Measurements from ENCODE around the gene CAMKMT. TPM values are rescaled to one million over a fixed set of nuclear protein-coding genes. Genes with fewer than 3 reads are reported as not detected.

The CAMKMT gene
- total RNA-seq, 1 donor from 2014 or later: 9.0 TPM

- DNase-seq (ENCODE audit: low read depth) (no peak), FAIRE-seq (no peak)
- no peak for TF ChIP-seq CTCF (IDR thresholded peaks at IDR 0.05; ENCODE audit: insufficient read depth, low read length, severe bottlenecking)
- Histone ChIP-seq H3K36me3 (ENCODE audit: control insufficient read depth, insufficient read depth, low read length) (no peaks in the 10 kb centered on the region), H3K4me3 (ENCODE audit: low read depth, low read length) (no peak overlapping the region), H3K27me3 (ENCODE audit: control insufficient read depth, insufficient read depth, low read length) (no peaks in the 10 kb centered on the region)
Observed at GRCh38 chr2:44817256-44817655, 455.5 kb downstream of the CAMKMT start.

GRCh38 chr2:44817673-44818335 is 456.1 kb downstream of the CAMKMT start:
- H3K36me3 ChIP-seq (ENCODE audit: control insufficient read depth, insufficient read depth, low read length): no peaks in the 10 kb centered on the region
- FAIRE-seq (no peak), DNase-seq (ENCODE audit: low read depth) (no peak)
- no peaks in the 10 kb centered on the region for H3K27me3 ChIP-seq (ENCODE audit: control insufficient read depth, insufficient read depth, low read length)
- no peak for TF ChIP-seq CTCF (IDR thresholded peaks at IDR 0.05; ENCODE audit: insufficient read depth, low read length, severe bottlenecking)
- H3K4me3 ChIP-seq (ENCODE audit: low read depth, low read length): no peak overlapping the region

GRCh38 chr2:44819061-44819460 is 457.3 kb downstream of the CAMKMT start:
- no peak for DNase-seq (ENCODE audit: low read depth)
- H3K4me3 ChIP-seq (ENCODE audit: low read depth, low read length): no peak overlapping the region
- no peak for TF ChIP-seq CTCF (IDR thresholded peaks at IDR 0.05; ENCODE audit: insufficient read depth, low read length, severe bottlenecking)
- no peak for FAIRE-seq
- H3K36me3 ChIP-seq (ENCODE audit: control insufficient read depth, insufficient read depth, low read length): no peaks in the 10 kb centered on the region
- no peaks in the 10 kb centered on the region for H3K27me3 ChIP-seq (ENCODE audit: control insufficient read depth, insufficient read depth, low read length)

- TF ChIP-seq CTCF (IDR thresholded peaks at IDR 0.05; ENCODE audit: insufficient read depth, low read length, severe bottlenecking): no peak
- no peaks in the 10 kb centered on the region for H3K27me3 ChIP-seq (ENCODE audit: control insufficient read depth, insufficient read depth, low read length)
- no peak for FAIRE-seq
Observed at GRCh38 chr2:44821500-44821899, 459.8 kb downstream of the CAMKMT start.

GRCh38 chr2:44822174-44822573 is 460.4 kb downstream of the CAMKMT start:
- Histone ChIP-seq H3K4me3 (ENCODE audit: low read depth, low read length) (no peak overlapping the region), H3K36me3 (ENCODE audit: control insufficient read depth, insufficient read depth, low read length) (no peaks in the 10 kb centered on the region), H3K27me3 (ENCODE audit: control insufficient read depth, insufficient read depth, low read length) (no peaks in the 10 kb centered on the region)
- no peak for TF ChIP-seq CTCF (IDR thresholded peaks at IDR 0.05; ENCODE audit: insufficient read depth, low read length, severe bottlenecking)
- FAIRE-seq (no peak), DNase-seq (ENCODE audit: low read depth) (no peak)

More at GRCh38 chr2:44821500-44821899, 459.8 kb downstream of the CAMKMT start:
- Histone ChIP-seq H3K4me3 (ENCODE audit: low read depth, low read length) (no peak overlapping the region), H3K36me3 (ENCODE audit: control insufficient read depth, insufficient read depth, low read length) (no peaks in the 10 kb centered on the region)
- no peak for DNase-seq (ENCODE audit: low read depth)

Other genes starting within 250 kb of the CAMKMT start
- 35.3 and 44.4 TPM in 2 replicates for gene PPM1B, start 193.1 kb upstream of the CAMKMT start, total RNA-seq
- gene SLC3A1, start 86.5 kb upstream of the CAMKMT start, total RNA-seq: not detected in 2 replicates
- gene PREPL, start 453 bp upstream of the CAMKMT start, total RNA-seq: 23.7 and 42.2 TPM in 2 replicates